T-helper 2 cell treated with Interferon-gamma antibody and Interleukin-4, amounts not matched to agents 100 ng/mL and 5 ng/mL, for 36 hours (primary cell): ENCODE data around the gene SPATA32. TPM values are rescaled to one million over a fixed set of nuclear protein-coding genes. Genes with fewer than 3 reads are reported as not detected.
"Not testable (repeated sequence)": the region's sequence is repeated elsewhere in the genome, so short reads cannot be mapped to it uniquely, and the experiment has no call there.

Source experiments
- intact Hi-C: fragments of 100-400 bp; cut with micrococcal nuclease; formaldehyde crosslinking; loops from one replicate; pipeline ENCODE4 v1.15.1; 2023
- total RNA-seq: library from RNA; stranded (reverse); gene quantifications from 2 replicates; pipeline ENCODE4 v1.2.3, GENCODE V29; 2022

SPATA32 gene
- total RNA-seq, 1 donor from 2014 or later: 0.16 TPM

DNA sequence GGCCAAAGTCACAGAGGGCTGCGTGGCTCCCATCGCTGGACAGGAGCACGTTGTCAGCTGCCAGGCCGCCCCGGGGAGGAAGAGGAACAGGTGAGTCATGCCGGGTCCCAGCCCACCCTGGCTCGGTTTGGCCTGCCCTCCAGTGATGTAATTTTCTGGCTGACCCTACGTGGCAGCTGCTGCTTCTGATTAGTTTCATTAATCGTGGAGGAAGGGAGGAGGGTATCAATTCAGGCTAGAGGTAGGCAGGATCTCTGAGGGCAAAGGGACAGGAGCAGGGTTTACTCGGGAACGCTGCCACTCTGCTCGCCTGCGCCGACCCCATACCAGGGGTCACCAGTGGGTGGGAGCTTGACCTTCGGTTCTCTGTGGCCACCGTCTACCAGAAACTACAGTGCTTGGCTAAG, 11.7 kb upstream of the SPATA32 start:
- intact Hi-C loops: no loop called here

- intact Hi-C loops: no loop called here
Observed at GRCh38 chr17:45271603-45272002, 9.7 kb upstream of the SPATA32 start.

GRCh38 chr17:45270828-45271418, 9.0 kb upstream of the SPATA32 start:
- intact Hi-C loops: no loop called here

GRCh38 chr17:45269912-45270311, 8.0 kb upstream of the SPATA32 start:
- intact Hi-C loops: no loop called here

DNA sequence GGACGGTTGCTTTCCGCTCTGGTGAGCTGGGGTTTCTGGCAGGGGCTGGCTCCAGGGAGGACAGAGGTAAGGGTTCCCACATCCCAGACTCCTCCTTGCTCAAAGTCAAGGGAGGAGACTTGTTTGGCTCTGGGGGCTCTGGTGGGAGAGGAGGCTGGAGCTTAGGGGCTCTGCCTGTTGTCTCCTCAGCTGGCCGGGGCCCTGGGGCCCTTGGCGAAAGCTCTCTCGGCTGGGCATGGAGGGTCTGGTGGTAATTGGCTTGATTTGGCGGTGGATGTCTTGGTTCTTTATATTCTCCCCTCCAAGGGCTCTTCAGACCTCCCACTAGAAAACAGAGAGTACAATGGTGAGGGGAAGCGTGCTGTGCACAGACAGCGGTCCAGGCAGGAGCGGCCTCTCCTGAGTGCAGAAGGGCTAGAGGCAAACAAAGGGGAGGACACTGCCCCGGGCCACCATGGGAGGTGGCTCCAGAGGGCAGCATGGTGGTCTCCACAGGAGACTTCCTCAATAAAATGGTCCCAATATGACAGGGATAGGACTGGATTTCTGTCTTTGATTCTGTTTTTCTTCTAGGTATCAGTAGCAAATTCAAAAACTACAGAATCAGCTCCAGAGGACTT, 5.7 kb upstream of the SPATA32 start:
- intact Hi-C loops: no loop called here

DNA sequence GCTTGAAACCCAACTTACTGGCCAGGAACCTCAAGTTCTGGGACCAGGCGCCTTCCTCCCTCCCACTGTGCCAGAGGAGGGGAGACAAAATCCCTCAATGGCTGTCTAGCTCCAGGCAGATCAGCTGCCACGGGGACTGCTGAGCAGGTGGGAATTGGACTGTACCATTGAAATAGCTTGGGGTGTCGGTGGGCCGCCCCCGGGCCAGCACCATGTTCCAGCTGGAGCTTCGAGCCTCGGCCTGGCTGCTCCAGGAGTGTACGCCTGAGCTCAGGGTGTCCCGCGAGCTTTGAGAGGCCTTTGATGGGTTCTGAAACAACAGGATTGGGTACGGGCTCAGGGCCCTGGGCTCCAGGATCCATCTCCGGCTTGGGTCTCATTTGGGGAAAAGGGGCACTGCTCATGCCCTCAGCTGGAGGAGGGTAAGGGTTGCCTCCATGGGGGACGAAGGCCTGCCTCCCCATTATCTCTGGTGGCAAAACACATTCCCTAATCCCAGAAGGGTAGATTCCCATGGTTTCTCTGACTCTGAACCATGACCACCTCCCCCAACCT, 4.6 kb upstream of the SPATA32 start:
- intact Hi-C loops: no loop called here

DNA sequence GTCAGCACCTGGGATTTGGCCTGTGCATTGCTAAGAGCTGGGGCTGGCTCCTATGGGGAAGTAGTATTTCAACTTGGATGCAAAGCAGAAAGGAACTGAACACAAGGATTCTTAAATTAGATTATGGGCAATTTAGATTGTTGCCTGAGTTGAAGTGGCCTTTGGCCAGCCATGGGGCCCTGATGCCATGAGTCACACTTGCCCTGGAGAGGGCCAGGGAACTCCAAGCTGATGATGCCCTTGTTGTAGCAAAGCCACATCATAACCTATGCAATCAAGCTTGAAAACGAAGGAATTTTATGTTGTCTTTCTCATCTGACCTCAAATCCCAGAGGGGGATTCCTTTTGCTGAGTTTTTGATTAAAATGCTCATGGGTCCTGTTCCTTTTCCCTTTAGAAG, 3.9 kb upstream of the SPATA32 start:
- intact Hi-C loops: no loop called here

DNA sequence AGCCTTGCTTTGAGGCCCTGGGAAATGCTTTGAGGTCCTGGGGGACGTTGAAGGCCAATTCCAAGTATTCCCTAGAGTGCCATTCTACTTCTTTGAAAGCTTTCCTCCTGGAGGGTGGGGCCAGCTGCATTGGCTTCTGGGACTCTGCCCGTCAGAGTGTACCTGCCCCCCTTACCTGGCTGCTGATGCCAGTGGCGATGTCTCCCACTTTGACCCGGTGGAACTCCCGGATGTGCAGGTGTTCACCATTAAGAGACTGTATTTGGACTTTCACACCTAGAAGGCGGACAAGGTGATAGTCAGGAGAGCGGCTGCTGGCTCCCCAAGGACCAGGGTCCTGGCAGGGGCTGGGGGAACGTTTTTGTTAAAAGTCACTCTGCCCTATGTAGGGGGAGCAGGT, 3.1 kb upstream of the SPATA32 start:
- intact Hi-C loops: no loop called here

DNA sequence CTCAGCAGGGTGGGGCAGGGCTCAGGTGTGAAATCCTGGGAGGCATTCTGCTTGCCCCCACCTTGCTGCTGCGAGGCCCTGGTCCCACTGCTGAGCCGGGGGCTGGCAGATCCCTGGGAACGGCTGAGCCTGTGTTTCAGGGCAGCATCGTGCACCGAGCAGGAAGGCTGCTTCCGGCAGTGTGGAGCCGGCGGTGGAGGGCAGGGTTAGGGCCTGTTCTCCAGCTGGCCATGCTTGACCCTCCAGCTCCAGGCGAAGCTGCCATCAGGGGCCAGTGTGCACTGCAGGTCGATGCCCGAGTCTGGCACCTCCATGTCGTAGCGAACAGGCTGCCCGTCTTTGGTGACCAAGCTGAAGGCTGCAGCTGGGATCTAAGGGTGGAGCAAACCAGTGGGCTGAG, 2.5 kb upstream of the SPATA32 start:
- intact Hi-C loops: no loop called here

- intact Hi-C loops: no loop called here
Observed at GRCh38 chr17:45263477-45263860, 1.6 kb upstream of the SPATA32 start.

DNA sequence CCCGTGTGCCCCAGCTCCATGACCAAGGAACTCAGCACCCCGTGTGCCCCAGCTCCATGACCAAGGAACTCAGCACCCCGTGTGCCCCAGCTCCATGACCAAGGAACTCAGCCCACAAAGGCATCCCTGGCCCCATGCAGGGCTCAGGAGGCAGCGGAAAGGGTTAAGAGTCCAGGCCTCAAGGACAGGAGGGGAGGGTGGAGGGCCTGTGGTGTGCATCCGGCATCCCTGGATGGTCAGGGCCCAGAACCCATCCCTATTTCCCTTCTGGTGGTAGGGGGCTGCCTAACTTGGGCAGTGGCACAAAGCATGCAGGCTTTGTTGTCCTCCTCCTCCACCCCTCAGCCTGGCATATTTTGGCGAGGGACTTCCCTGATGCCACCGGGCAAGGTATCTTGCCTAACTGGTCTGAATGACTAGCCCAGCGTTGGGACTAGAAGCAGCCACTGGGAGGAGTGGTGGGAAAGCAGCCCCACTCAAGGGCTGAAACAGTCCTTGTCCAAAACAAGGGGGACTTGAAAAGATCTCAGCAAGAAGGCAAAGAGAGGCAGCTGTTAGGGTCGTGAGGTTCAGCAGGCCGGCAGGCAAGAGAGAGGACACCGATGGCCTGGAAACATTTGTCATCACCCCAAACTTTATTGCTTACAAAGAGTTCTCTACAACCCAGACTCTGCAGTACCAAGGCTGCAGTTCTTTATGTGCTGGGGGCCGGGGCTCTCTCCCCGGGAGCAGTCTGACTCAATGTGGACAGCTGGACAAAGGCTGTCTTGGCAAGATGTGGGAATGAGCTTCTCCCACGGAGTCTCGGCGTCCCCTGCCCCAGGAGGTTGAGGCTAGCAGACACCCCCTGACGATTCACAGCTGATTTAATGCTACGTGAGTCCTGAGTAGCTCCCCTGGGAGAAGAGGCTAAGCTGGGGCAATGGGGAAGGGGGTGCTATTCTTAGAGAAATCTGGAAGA, 902 bp upstream of the SPATA32 start:
- intact Hi-C loops: no loop called here

DNA sequence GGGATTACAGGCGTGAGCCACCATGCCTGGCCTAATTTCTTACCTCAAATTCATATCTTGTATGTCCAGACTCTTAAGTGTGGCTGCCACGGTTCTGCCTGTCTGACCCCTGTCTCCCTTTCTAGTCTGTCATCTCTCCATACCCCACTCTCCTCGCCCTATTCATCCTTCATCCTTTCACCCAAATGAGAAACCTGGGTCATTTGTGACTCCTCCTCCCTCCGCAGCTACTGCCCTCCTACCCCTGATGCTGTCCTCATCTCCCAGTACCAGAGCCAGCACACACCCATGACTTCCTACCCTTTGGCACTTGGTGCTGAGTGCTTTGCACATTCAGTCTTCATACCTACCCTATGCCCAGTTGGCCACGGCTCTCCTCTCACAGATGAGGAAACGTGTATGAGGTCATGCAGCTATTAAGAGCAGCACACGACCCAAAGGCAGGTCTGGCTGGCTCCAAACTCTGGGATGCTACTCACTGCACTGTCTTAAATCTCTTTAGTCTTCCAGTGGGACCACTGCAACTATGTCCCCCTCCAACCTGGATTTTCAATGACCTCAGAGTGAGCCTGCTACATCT, 1.6 kb downstream of the SPATA32 start:
- intact Hi-C loops: no loop called here

- intact Hi-C loops: no loop called here
Observed at GRCh38 chr17:45258981-45259380, 2.9 kb downstream of the SPATA32 start.

DNA sequence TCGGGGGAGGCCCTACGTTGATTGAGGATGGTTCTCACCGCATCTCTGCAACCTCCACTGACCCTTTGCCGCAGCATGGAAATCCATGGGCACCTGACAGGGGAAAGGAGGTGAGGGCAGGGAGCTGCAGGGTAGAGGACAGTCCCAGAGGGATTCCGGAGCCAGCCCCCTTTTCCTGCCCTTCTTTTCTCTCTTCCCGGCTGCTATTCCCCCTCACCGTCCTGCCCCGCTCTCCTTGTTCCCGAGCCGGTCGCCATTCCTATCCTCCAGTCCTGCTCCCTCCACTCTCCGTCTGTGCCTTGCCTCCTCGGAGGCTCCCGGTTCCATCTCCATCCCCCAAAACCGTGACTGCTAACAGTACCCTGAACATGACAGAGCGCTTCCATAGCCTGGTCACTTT, 4.8 kb downstream of the SPATA32 start:
- intact Hi-C loops: no loop called here

DNA sequence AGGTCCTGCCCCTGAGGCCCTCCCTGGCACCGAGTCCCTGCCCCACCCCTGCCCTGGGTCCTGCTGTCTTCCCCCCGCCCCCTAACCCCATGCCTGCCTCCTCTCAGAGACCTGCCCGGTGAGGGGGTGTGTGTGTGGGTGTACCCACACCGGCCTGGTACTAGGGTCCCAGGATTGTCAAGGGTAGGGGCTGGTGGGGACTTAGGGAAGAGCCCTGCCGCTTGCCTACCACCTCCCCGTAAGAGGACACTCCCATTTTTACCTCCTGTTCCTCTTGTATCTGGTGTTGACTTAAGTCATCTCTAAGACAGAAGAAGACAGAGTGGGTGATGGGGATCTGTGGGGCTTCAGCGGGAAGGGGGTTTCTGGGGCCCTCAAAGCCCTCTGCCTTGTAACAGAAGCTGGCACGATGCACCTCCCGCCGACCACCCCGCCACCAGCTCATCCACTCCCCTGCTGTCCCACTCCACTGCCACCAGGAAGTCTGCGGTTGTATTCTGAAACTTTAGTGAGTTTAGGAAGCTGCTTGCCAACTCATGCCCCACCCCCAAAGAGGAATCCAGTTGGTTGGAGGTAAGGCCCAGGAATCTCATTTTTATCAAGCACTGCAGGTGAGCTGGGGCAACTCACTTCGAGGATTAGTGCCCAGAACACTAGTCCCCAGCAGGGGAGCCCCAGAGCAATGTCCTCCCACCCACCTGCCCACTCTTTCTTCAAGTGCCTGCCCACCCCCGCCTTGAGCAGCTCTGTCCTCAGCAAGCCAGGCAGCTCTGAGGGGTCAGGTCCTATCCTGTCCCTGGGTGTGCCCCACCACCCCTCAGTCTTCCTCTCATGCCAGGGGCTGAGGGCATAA, 5.6 kb downstream of the SPATA32 start:
- intact Hi-C loops: no loop called here

- intact Hi-C loops: no loop called here
Observed at GRCh38 chr17:45255358-45255757, 6.5 kb downstream of the SPATA32 start.

DNA sequence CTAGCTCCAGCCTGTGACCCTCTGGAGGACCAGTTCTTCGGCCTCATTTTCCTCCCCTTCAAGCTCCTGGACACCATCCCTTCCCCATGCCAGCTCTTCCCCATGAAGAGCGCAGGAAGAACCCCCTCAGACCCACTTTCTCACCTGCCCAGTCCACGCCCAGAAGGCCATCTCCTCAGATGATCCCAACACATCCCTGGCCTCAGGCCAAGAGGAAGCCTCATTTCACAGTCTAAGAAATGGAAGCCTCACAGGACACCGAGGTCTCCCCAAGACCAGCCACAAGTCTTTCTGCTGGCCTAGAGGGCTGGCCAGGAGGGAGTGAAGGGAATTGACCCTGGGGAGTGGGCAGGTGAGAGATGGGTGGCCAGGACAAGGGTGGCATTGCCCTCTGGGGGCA, 8.0 kb downstream of the SPATA32 start:
- intact Hi-C loops: no loop called here

DNA sequence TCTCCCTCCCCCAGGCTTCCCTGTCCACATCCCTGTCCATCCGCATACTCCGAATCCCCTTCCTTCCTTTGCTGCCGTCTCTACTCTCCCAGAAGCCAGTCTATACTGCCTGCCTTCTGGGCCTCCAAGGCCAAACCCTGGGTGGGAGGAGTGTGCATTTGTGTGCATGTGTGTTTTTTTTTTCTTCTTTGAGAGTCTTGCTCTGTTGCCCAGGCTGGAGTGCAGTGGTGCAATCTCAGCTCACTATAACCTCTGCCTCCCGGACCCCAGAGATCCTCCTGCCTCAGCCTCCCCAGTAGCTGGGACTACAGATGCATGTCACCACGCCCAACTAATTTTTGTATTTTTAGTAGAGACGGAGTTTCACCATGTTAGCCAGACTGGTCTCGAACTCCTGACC, 8.7 kb downstream of the SPATA32 start:
- intact Hi-C loops: not testable (repeated sequence)

- intact Hi-C loops: no loop called here
Observed at GRCh38 chr17:45251931-45252330, 10.0 kb downstream of the SPATA32 start.

DNA sequence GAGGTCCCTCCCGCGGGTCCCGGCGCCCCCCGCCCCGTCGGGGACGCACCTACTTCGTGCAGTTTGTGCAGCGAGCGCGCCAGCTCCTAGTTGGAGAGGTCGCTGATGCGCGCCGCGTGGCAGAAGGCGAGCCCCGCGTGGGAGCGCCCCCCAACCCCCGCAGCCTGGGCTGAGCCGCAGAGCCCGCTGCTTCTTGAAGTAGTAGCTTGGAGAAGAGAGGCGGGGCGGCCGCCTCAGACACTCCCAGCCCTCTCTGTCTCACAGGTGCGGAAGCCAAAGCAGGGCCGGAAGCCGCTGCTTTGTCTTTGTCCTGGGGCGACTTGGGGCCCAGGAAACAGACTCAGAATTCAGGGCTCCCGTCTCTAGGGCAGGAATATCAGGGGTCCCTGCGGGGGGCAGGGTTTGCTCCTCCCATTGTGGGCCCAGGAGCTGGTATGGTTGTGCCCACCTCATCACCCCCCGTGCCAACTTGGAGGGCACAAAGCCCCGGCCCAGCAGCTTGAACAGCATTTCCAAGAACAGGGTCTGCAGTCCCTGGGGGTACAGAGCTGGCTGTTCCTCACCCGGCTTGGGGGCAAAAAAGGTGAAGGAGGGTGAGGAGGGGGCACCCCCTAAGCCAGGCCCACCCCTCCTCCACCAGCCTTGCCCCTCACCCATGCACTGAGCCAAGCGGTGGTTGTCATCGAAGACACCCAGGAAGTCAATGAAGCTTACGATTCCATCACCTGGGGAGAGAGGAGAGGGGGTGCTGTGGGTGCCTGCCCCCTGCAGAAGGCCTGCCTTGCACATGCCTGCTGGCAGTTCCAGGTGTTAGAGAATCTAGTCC, 13.5 kb downstream of the SPATA32 start:
- intact Hi-C loops: loop anchor here (5.0 kb wide), 1 partner anchor 101 kb away; the partner anchor contains the start of gene HEXIM1
